K562 (cell line): ENCODE results near the gene STK17A. TPM values are rescaled to one million over a fixed set of nuclear protein-coding genes. Genes with fewer than 3 reads are reported as not detected.
"Not testable (repeated sequence)": the region's sequence is repeated elsewhere in the genome, so short reads cannot be mapped to it uniquely, and the experiment has no call there.

Experiments
- ATAC-seq: fragments of 200-7000 bp; cut with Tn5 transposase; 3 replicates; pipeline ENCODE4 v1.9.1; 2020; ENCODE audit warnings: moderate library complexity
- BruUV-seq: library from RNA; stranded (reverse); fragments of 400-500 nt; replicated peaks from 2 replicates; lab custom pipeline; 2021; lab: Mats Ljungman, UMichigan
- CTCF ChIA-PET: fragments of 300-600 bp; formaldehyde crosslinking; extraction: SDS; loops from one replicate; lab custom pipeline; 2021; ENCODE audit warnings: low intra/inter-chr PET ratio; lab: Yijun Ruan, JAX
- POLR2A ChIA-PET: fragments of 300-600, 350-650 bp; sonication (Branson Sonifier 250); formaldehyde crosslinking; extraction: SDS; loops from one replicate; lab custom pipeline; 2021; ENCODE audit warnings: antibody characterized with exemption, inconsistent platforms; lab: Yijun Ruan, JAX
- DNase-seq, 4 experiments: peaks; one replicate each; pipeline versions ENCODE4 v3.0.0 to v3.0.0-alpha.2; 2011 to 2018; ENCODE audit warnings: low spot score in 3 of 4, mixed read lengths in 3 of 4; ENCODE audit errors: extremely low read depth in 1 of 4
- FAIRE-seq: peaks from 2 replicates; lab custom pipeline; 2011; peaks lifted over from hg19 to GRCh38; lab: Jason Lieb, UNC
- H2AFZ ChIP-seq: 2 replicates; pipeline ENCODE4 v1.6.0; 2011; ENCODE audit warnings: low read depth, low read length, control low read depth, inconsistent platforms
- H3K27ac ChIP-seq: fragments of 200-600 bp; 3 replicates; pipeline ENCODE4 v1.8.0; 2011; ENCODE audit warnings: low read depth, mild to moderate bottlenecking, control low read depth, inconsistent platforms, low read length, moderate library complexity, mixed read lengths; ENCODE audit errors: extremely low read depth
- H3K27me3 ChIP-seq, 2 experiments: fragments of 300-600 bp in 1 of 2; 2 replicates in 1 of 2; 3 replicates in 1 of 2; pipeline versions ENCODE4 v1.6.0 to v1.8.0; 2011; ENCODE audit warnings: inconsistent platforms in 2 of 2, low read length in 2 of 2, mild to moderate bottlenecking in 1 of 2, mixed read lengths in 1 of 2, moderate library complexity in 1 of 2; ENCODE audit not compliant: control insufficient read depth in 2 of 2, insufficient read depth in 2 of 2
- H3K36me3 ChIP-seq: fragments of 300-600 bp; 3 replicates; pipeline ENCODE4 v1.8.0; 2011; ENCODE audit warnings: mild to moderate bottlenecking, low read length, inconsistent platforms; ENCODE audit not compliant: control insufficient read depth, insufficient read depth
- H3K4me1 ChIP-seq, 2 experiments: fragments of 200-600 bp in 1 of 2; replicated peaks in 1 of 2; 2 replicates in 1 of 2; 3 replicates in 1 of 2; pipeline versions ENCODE4 v1.5.1 to v1.8.0; 2011; ENCODE audit warnings: inconsistent platforms in 2 of 2, low read length in 2 of 2, mild to moderate bottlenecking in 1 of 2, mixed read lengths in 1 of 2, moderate library complexity in 1 of 2; ENCODE audit not compliant: control insufficient read depth in 2 of 2, insufficient read depth in 2 of 2
- H3K4me2 ChIP-seq: 2 replicates; pipeline ENCODE4 v1.6.1; 2011; ENCODE audit warnings: low read length, control low read depth, inconsistent platforms, mixed read lengths; ENCODE audit not compliant: insufficient read depth
- H3K4me3 ChIP-seq: fragments of 200-600 bp; sonication (generic), shearing (Covaris generic); 2 replicates; pipeline ENCODE4 v1.5.1; 2016; ENCODE audit warnings: control low read depth, inconsistent platforms
- H3K79me2 ChIP-seq: fragments of 200-600 bp; 3 replicates; pipeline ENCODE4 v1.8.0; 2011; ENCODE audit warnings: low read length, inconsistent platforms; ENCODE audit not compliant: control insufficient read depth, insufficient read depth
- H3K9ac ChIP-seq, 2 experiments: 2 replicates each; pipeline versions ENCODE4 v1.6.0 to v1.6.1; 2011; ENCODE audit warnings: low read depth in 2 of 2, low read length in 2 of 2, control low read depth in 1 of 2, inconsistent platforms in 1 of 2, mild to moderate bottlenecking in 1 of 2, mixed read lengths in 1 of 2; ENCODE audit not compliant: insufficient read depth in 1 of 2
- H3K9me1 ChIP-seq: one replicate; pipeline ENCODE4 v1.6.0; 2011; ENCODE audit warnings: inconsistent platforms, mild to moderate bottlenecking, low read length, moderate library complexity; ENCODE audit not compliant: control insufficient read depth, insufficient read depth
- H3K9me3 ChIP-seq: replicated peaks from 2 replicates; pipeline ENCODE4 v1.5.1; 2011; ENCODE audit warnings: low read depth, low read length, inconsistent platforms; ENCODE audit not compliant: control insufficient read depth, insufficient read depth
- H4K20me1 ChIP-seq: replicated peaks from 2 replicates; pipeline ENCODE4 v1.6.1; 2011; ENCODE audit warnings: low read length, inconsistent platforms, mixed read lengths; ENCODE audit not compliant: control insufficient read depth, insufficient read depth
- AFF1 ChIP-seq, 2 experiments: fragments of 450-650 bp; IDR thresholded peaks; 2 replicates each; pipeline ENCODE4 v1.6.1; 2018; ENCODE audit warnings: mild to moderate bottlenecking in 2 of 2, low read depth in 1 of 2; ENCODE audit not compliant: partially characterized antibody in 2 of 2
- KDM1A ChIP-seq, 2 experiments: fragments of 450-650 bp; IDR thresholded peaks; 2 replicates each; pipeline ENCODE4 v1.6.1; 2016; ENCODE audit warnings: mild to moderate bottlenecking in 2 of 2
- ZNF146 ChIP-seq: IDR thresholded peaks from one replicate; pipeline ENCODE4 v1.6.1; 2018; ENCODE audit warnings: missing compliant biosample characterization; ENCODE audit not compliant: unreplicated experiment
- WGBS: fragments of 100-300 bp; shearing (Covaris generic); methylation state at CpG from one replicate; pipeline ENCODE4 v1.1.6; 2016; ENCODE audit warnings: low coverage, mixed read lengths; ENCODE audit not compliant: insufficient coverage; ENCODE audit errors: missing lambda C conversion rate; 5-methylcytosine and 5-hydroxymethylcytosine counted together
- in situ Hi-C: fragments of 300-500 bp; cut with MboI; formaldehyde crosslinking; loops from 4 replicates; pipeline ENCODE4 v1.15.0; 2018; ENCODE audit warnings: inconsistent platforms, mixed read lengths
- intact Hi-C: fragments of 100-400 bp; cut with micrococcal nuclease; formaldehyde crosslinking; loops from 2 replicates; pipeline ENCODE4 v1.14.2; 2022
- polyA plus RNA-seq, 8 experiments: library from polyadenylated mRNA; depleted of rRNA in 4 of 8; stranded (reverse) in 5 of 8; unstranded in 3 of 8; fragments of >200 nt; fragmentation: Nextera tagmentation in 2 of 8; fragmentation: Illumina TruSeq in 1 of 8; extraction: Ambion mirVana in 2 of 8; extraction: Trizol in 1 of 8; gene quantifications; 2 replicates each; pipeline versions ENCODE4 v1.2.1 to v1.2.3, GENCODE V29; 2011 to 2014; ENCODE audit warnings: inconsistent platforms in 1 of 8, missing spikeins in 1 of 8
- total RNA-seq, 7 experiments: library from RNA; depleted of rRNA in 6 of 7; stranded (reverse); fragments of >200 nt in 6 of 7; fragmentation: Illumina TruSeq in 2 of 7; extraction: Trizol in 2 of 7; gene quantifications; 2 replicates each; pipeline versions ENCODE4 v1.2.1 to v1.2.3, GENCODE V29; 2011 to 2021; ENCODE audit warnings: low replicate concordance in 1 of 7

STK17A gene
- total and polyA plus RNA-seq, 9 of the 15 experiments (the other 6 are each of a cell fraction or from before 2014, with no cell fraction given): 3.4 to 16.3 (median 13.2) TPM

DNA sequence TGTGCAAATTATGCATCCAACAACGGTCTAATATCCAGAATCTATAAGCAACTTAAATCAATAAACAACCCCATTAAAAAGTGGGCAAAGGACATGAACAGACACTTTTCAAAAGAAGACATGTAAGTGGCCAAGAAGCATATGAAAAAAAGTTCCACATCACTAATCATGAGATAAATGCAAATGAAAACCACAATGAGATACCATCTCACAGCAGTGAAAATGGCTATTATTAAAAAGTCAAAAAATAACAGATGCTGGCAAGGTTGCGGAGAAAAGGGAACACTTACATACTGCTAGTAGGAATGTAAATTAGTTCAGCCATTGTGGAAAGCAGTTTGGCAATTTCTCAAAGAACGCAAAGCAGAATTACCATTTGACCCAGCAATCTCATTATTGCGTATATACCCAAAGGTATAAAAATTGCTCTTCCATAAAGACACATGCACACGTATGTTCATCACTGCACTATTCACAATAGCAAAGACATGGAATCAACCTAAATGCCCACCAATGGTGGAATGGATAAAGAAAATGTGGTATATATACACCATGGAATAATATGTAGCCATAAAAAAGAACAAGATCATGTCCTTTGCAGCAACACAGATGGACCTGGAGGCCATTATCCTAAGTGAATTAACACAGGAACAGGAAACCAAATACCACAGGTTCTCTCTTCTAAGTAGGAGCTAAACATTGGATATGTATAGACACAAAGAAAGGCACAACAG, 90.5 kb downstream of the STK17A start:
- H3K27ac ChIP-seq, DNase-seq, intact Hi-C loops, POLR2A ChIA-PET, H3K4me2 ChIP-seq, BruUV-seq, in situ Hi-C loops, CTCF ChIA-PET, H3K9me3 ChIP-seq, ATAC-seq, H3K4me3 ChIP-seq, H3K4me1 ChIP-seq, H3K27me3 ChIP-seq, H3K9ac ChIP-seq, FAIRE-seq, H3K9me1 ChIP-seq, H4K20me1 ChIP-seq, H3K36me3 ChIP-seq, H2AFZ ChIP-seq: not testable (repeated sequence)
- H3K79me2 ChIP-seq: peaks cover 97% of the 10 kb centered on the region
- WGBS: 100% methylated on average over 5 of the region's 5 CpGs
- TF ChIP-seq KDM1A (IDR thresholded peaks at IDR 0.05) (0 out of 4 replicates have a peak, but pooled peaks of 1 of the 2 experiments have one; percentile 12), ZNF146 (CRISPR knock-in tag) (peak; percentile 26), AFF1 (IDR thresholded peaks at IDR 0.05; ENCODE audit: low read depth in 1 of 2, partially characterized antibody in 2 of 2) (peak in 1 of 2 experiments; percentile 91)
